Fibroblast of the conjunctiva (primary cell): ENCODE results near the gene EPS8L1.
"Not testable (repeated sequence)": the region's sequence is repeated elsewhere in the genome, so short reads cannot be mapped to it uniquely, and the experiment has no call there.

Experiments
- DNase-seq: peaks from one replicate; pipeline ENCODE4 v3.0.0-alpha.2; 2010; ENCODE audit warnings: low read depth

Gene EPS8L1

GRCh38 chr19:55075371-55075998 is at the start of gene EPS8L1:
EPS8L1 (plus strand) TSS chr19:55075869; CDS start chr19:55076445, 576 bp downstream.
- DNase-seq = no peak

GRCh38 chr19:55027140-55027471 is 48.6 kb upstream of the EPS8L1 start:
- not testable (repeated sequence) for DNase-seq

GRCh38 chr19:55027472-55028337 is 48.0 kb upstream of the EPS8L1 start:
- DNase-seq = no peak

GRCh38 chr19:55028757-55029156 is 46.9 kb upstream of the EPS8L1 start:
- no peak for DNase-seq

- DNase-seq = no peak
Measured at GRCh38 chr19:55031178-55031577, 44.5 kb upstream of the EPS8L1 start.

- no peak for DNase-seq
Measured at GRCh38 chr19:55032170-55032800, 43.4 kb upstream of the EPS8L1 start.

GRCh38 chr19:55032976-55033643 is 42.6 kb upstream of the EPS8L1 start:
- DNase-seq = not testable (repeated sequence)

- no peak for DNase-seq
Measured at GRCh38 chr19:55034751-55035150, 40.9 kb upstream of the EPS8L1 start.

GRCh38 chr19:55036058-55036457 is 39.6 kb upstream of the EPS8L1 start:
- no peak for DNase-seq

GRCh38 chr19:55037603-55038002 is 38.1 kb upstream of the EPS8L1 start:
- DNase-seq = not testable (repeated sequence)

GRCh38 chr19:55040654-55041053 is 35.0 kb upstream of the EPS8L1 start:
- not testable (repeated sequence) for DNase-seq

GRCh38 chr19:55041244-55041626 is 34.4 kb upstream of the EPS8L1 start:
- DNase-seq = no peak

GRCh38 chr19:55041627-55042343 is 33.9 kb upstream of the EPS8L1 start:
- DNase-seq = no peak

- DNase-seq = no peak
Measured at GRCh38 chr19:55042344-55042678, 33.4 kb upstream of the EPS8L1 start.

- DNase-seq = no peak
Measured at GRCh38 chr19:55042688-55043087, 33.0 kb upstream of the EPS8L1 start.

GRCh38 chr19:55044286-55044685 is 31.4 kb upstream of the EPS8L1 start:
- no peak for DNase-seq

GRCh38 chr19:55044771-55045716 is 30.6 kb upstream of the EPS8L1 start:
- no peak for DNase-seq

- DNase-seq = no peak
Measured at GRCh38 chr19:55046975-55047622, 28.6 kb upstream of the EPS8L1 start.

GRCh38 chr19:55047951-55048350 is 27.7 kb upstream of the EPS8L1 start:
- no peak for DNase-seq

GRCh38 chr19:55048446-55048845 is 27.2 kb upstream of the EPS8L1 start:
- no peak for DNase-seq
